Keratinocyte (primary cell): ENCODE measurements around the gene NHSL1. TPM values are rescaled to one million over a fixed set of nuclear protein-coding genes. Genes with fewer than 3 reads are reported as not detected.

ENCODE experiments used
- DNase-seq: peaks from one replicate; pipeline ENCODE4 v3.0.0-alpha.2; 2011; ENCODE audit warnings: low read depth, missing footprints, low spot score
- FAIRE-seq: peaks from 2 replicates; lab custom pipeline; 2011; peaks lifted over from hg19 to GRCh38; lab: Jason Lieb, UNC
- H2AFZ ChIP-seq: 2 replicates; pipeline ENCODE4 v1.6.0; 2012; ENCODE audit warnings: low read length, control low read depth, inconsistent platforms; ENCODE audit not compliant: control insufficient read depth
- H3K27ac ChIP-seq: 2 replicates; pipeline ENCODE4 v1.5.1; 2011; ENCODE audit warnings: low read length; ENCODE audit not compliant: control insufficient read depth, insufficient read depth
- H3K27me3 ChIP-seq: 3 replicates; pipeline ENCODE4 v1.6.0; 2011; ENCODE audit warnings: low read length; ENCODE audit not compliant: control insufficient read depth, insufficient read depth; ENCODE audit errors: extremely low read depth
- H3K36me3 ChIP-seq, 2 experiments: 2 replicates in 1 of 2; 3 replicates in 1 of 2; pipeline ENCODE4 v1.5.1; 2011; ENCODE audit warnings: low read length in 2 of 2, mild to moderate bottlenecking in 1 of 2; ENCODE audit not compliant: control insufficient read depth in 2 of 2, insufficient read depth in 2 of 2; ENCODE audit errors: extremely low read depth in 1 of 2
- H3K4me1 ChIP-seq: 3 replicates; pipeline ENCODE4 v1.5.1; 2011; ENCODE audit warnings: low read length; ENCODE audit not compliant: control insufficient read depth, insufficient read depth; ENCODE audit errors: extremely low read depth
- H3K4me2 ChIP-seq: 3 replicates; pipeline ENCODE4 v1.6.0; 2011; ENCODE audit warnings: low read depth, low read length; ENCODE audit not compliant: control insufficient read depth, insufficient read depth; ENCODE audit errors: extremely low read depth
- H3K4me3 ChIP-seq, 3 experiments: fragments of 200-600 bp in 1 of 3; sonication (generic) in 1 of 3; 2 replicates in 2 of 3; 3 replicates in 1 of 3; pipeline ENCODE4 v1.5.1; 2011 to 2016; ENCODE audit warnings: low read length in 3 of 3, mild to moderate bottlenecking in 3 of 3, control low read depth in 2 of 3, inconsistent platforms in 1 of 3, low read depth in 1 of 3, mixed read lengths in 1 of 3, mixed run types in 1 of 3, moderate library complexity in 1 of 3; ENCODE audit not compliant: control insufficient read depth in 2 of 3, insufficient read depth in 2 of 3; ENCODE audit errors: extremely low read depth in 1 of 3
- H3K79me2 ChIP-seq: 2 replicates; pipeline ENCODE4 v1.6.0; 2012; ENCODE audit warnings: low read length; ENCODE audit not compliant: control insufficient read depth, insufficient read depth
- H3K9ac ChIP-seq: 3 replicates; pipeline ENCODE4 v1.6.0; 2011; ENCODE audit warnings: low read length; ENCODE audit not compliant: control insufficient read depth, insufficient read depth; ENCODE audit errors: extremely low read depth
- H3K9me1 ChIP-seq: 3 replicates; pipeline ENCODE4 v1.6.0; 2011; ENCODE audit warnings: low read length; ENCODE audit not compliant: control insufficient read depth, insufficient read depth; ENCODE audit errors: extremely low read depth
- H3K9me3 ChIP-seq: 2 replicates; pipeline ENCODE4 v1.5.1; 2012; ENCODE audit warnings: low read depth, low read length; ENCODE audit not compliant: control insufficient read depth
- H4K20me1 ChIP-seq: 3 replicates; pipeline ENCODE4 v1.6.0; 2011; ENCODE audit warnings: low read length; ENCODE audit not compliant: control insufficient read depth, insufficient read depth; ENCODE audit errors: extremely low read depth
- CTCF ChIP-seq, 3 experiments: IDR thresholded peaks in 1 of 3; conservative IDR thresholded peaks in 1 of 3; optimal IDR thresholded peaks in 1 of 3; 2 replicates in 2 of 3; 3 replicates in 1 of 3; pipeline versions ENCODE3 to v1.5.1; 2011; ENCODE audit warnings: low read length in 3 of 3, mild to moderate bottlenecking in 3 of 3, moderate library complexity in 2 of 3, control low read depth in 1 of 3, inconsistent platforms in 1 of 3; ENCODE audit not compliant: insufficient read depth in 2 of 3; ENCODE audit errors: extremely low read depth in 1 of 3
- EZH2 ChIP-seq: IDR thresholded peaks from one replicate; pipeline ENCODE4 v1.6.1; 2012; ENCODE audit warnings: inconsistent platforms, mild to moderate bottlenecking, low read length, moderate library complexity
- dilution Hi-C: fragments of 300-500 bp; cut with MboI; formaldehyde crosslinking; loops from one replicate; pipeline ENCODE4 v1.7.0; 2020; ENCODE audit warnings: low sequenced_read_pairs; ENCODE audit not compliant: extremely low pct_ligation_motif_present
- polyA plus RNA-seq, 5 experiments: library from polyadenylated mRNA; depleted of rRNA in 3 of 5; stranded (reverse) in 3 of 5; stranded (forward) in 1 of 5; unstranded in 1 of 5; fragments of >200 nt; gene quantifications; 1 replicate in 1 of 5; 2 replicates in 3 of 5; 3 replicates in 1 of 5; pipeline versions ENCODE4 v1.2.1 to v1.2.3, GENCODE V29; 2011 to 2012; ENCODE audit warnings: missing spikeins in 2 of 5, low read depth in 1 of 5, low replicate concordance in 1 of 5

Gene NHSL1
- polyA plus RNA-seq, 1 donor (not counting 4 experiments of a cell fraction or from before 2014, with no cell fraction given): 11.8 TPM

GRCh38 chr6:138517635-138518034 lies 18.3 kb upstream of the NHSL1 start:
- DNase-seq (no peak), FAIRE-seq (peak; percentile 82)
- Histone ChIP-seq H3K79me2 (peaks cover 44% of the 10 kb centered on the region), H4K20me1 (no peaks in the 10 kb centered on the region), H3K4me2 (no peak overlapping the region), H3K4me1 (no peaks in the 10 kb centered on the region), H3K9me3 (no peaks in the 10 kb centered on the region), H3K27ac (no peak overlapping the region), H3K27me3 (no peaks in the 10 kb centered on the region), H2AFZ (no peak overlapping the region), H3K36me3 (peaks cover 0 to 6% of the 10 kb centered on the region in 2 experiments), H3K9me1 (peaks cover 2% of the 10 kb centered on the region), H3K9ac (no peak overlapping the region), H3K4me3 (no peak overlapping the region)
- TF ChIP-seq CTCF (optimal IDR thresholded peaks at IDR 0.05 in 1 of 3, IDR thresholded peaks at IDR 0.05 in 1 of 3, conservative IDR thresholded peaks at IDR 0.05 in 1 of 3; ENCODE audit: extremely low read depth in 1 of 3, insufficient read depth in 2 of 3, low read length in 3 of 3) (peak; percentile 84 to 95 (median 90)), EZH2 (no peak)
- dilution Hi-C loops: no loop called here

GRCh38 chr6:138515657-138516248 lies 16.5 kb upstream of the NHSL1 start:
- Histone ChIP-seq H3K4me2 (no peak overlapping the region), H2AFZ (no peak overlapping the region), H3K27me3 (no peaks in the 10 kb centered on the region), H3K27ac (no peak overlapping the region), H3K9me3 (no peaks in the 10 kb centered on the region), H4K20me1 (no peaks in the 10 kb centered on the region), H3K9ac (no peak overlapping the region), H3K9me1 (peaks cover 2% of the 10 kb centered on the region), H3K79me2 (peaks cover 42% of the 10 kb centered on the region), H3K4me1 (no peaks in the 10 kb centered on the region), H3K36me3 (peaks cover 0 to 6% of the 10 kb centered on the region in 2 experiments), H3K4me3 (no peak overlapping the region)
- DNase-seq: no peak
- dilution Hi-C loops: no loop called here
- no peak for FAIRE-seq
- TF ChIP-seq EZH2 (no peak), CTCF (optimal IDR thresholded peaks at IDR 0.05 in 1 of 3, IDR thresholded peaks at IDR 0.05 in 1 of 3, conservative IDR thresholded peaks at IDR 0.05 in 1 of 3; ENCODE audit: extremely low read depth in 1 of 3, insufficient read depth in 2 of 3, low read length in 3 of 3) (no peak)
